Thoracic aorta (tissue), 2 donors: ENCODE data around the gene PGC. TPM values are rescaled to one million over a fixed set of nuclear protein-coding genes. Genes with fewer than 3 reads are reported as not detected.

Experiments
- ATAC-seq: fragments of 150-250 bp; one replicate; pipeline ENCODE4 v1.8.0; 2017; ENCODE audit warnings: low read depth; ENCODE audit not compliant: insufficient number of reproducible peaks, low FRiP score
- DNase-seq: peaks from one replicate; pipeline ENCODE4 v3.0.0-alpha.2; 2020; ENCODE audit warnings: low spot score
- H3K27ac ChIP-seq, 2 donors: fragments of 200-600 bp; sonication (generic); 1 replicate in 1 of 2; 2 replicates in 1 of 2; pipeline ENCODE4 v1.5.1; 2016; ENCODE audit warnings: mild to moderate bottlenecking in 2 of 2, moderate library complexity in 2 of 2
- H3K27me3 ChIP-seq: fragments of 200-600 bp; sonication (generic); replicated peaks from 2 replicates; pipeline ENCODE4 v1.6.0; 2016; ENCODE audit warnings: mild to moderate bottlenecking; ENCODE audit not compliant: insufficient read depth
- H3K36me3 ChIP-seq: fragments of 200-600 bp; sonication (generic); one replicate; pipeline ENCODE4 v1.5.1; 2016
- H3K4me1 ChIP-seq, 2 donors: fragments of 200-600 bp; sonication (generic); 1 replicate in 1 of 2; 2 replicates in 1 of 2; pipeline versions ENCODE4 v1.5.1 to v1.6.0; 2016; ENCODE audit warnings: low read depth in 2 of 2, mild to moderate bottlenecking in 1 of 2; ENCODE audit not compliant: control insufficient read depth in 1 of 2
- H3K4me3 ChIP-seq: fragments of 200-600 bp; sonication (generic); 2 replicates; pipeline ENCODE4 v1.5.1; 2016; ENCODE audit warnings: mild to moderate bottlenecking
- H3K9me3 ChIP-seq: fragments of 200-600 bp; sonication (generic); 2 replicates; pipeline ENCODE4 v1.5.1; 2016
- total RNA-seq, 2 donors: library from RNA; depleted of rRNA; stranded (reverse); fragments of >200 nt; gene quantifications; one replicate each; pipeline versions ENCODE4 v1.1.0 to v1.2.3, GENCODE V29; 2016
- TF ChIP-seq, protein P1 (sequence below): fragments of 200-600 bp; sonication (generic); IDR thresholded peaks from one replicate; pipeline ENCODE4 v1.5.1; 2019; ENCODE audit warnings: antibody characterized with exemption

Gene PGC
- total RNA-seq, 2 donors from 2014 or later, result 53.1 TPM; not detected in 1

DNA sequence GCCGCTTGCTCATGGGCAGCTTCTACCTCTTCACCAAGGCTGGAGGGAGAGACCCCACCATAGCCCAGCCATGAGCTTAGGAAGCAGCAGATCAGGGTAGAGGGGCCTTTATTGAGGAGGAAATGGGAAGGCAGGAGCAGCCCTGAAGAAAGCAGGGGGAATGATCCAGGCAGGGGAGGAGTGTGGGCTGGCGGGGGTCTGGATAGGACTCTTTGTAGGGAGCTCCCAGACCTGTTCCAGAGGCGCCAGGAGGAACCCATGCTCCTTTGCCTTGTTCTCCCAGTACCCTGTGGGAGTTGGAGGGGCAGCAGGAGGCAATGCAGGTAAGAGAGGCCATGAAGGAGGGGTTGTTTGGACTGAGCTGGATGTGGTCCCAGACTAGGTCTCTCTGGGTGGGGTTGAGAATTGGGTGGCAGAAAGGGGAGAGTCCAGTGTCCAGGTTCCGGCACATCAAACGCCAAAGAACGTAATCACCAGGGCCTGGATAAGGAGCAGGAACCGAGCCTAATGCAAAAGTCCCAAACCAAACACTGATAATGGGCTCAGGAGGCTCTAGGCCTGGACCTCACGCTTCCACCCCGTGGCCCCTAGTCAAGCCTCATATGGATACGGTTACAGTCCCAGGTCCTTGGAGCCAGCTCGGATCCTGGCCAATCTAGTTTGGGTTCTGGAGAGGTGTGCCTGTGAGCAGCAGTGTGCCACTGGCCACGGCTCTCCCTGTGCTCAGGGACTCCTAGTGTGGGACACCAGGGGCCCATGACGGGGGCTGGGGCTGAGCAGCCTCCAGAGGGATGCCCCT lies 12.1 kb upstream of the PGC start:
- H3K4me3 ChIP-seq, result no peak overlapping the region
- H3K27me3 ChIP-seq, result no peaks in the 10 kb centered on the region
- TF ChIP-seq, protein P1, sequence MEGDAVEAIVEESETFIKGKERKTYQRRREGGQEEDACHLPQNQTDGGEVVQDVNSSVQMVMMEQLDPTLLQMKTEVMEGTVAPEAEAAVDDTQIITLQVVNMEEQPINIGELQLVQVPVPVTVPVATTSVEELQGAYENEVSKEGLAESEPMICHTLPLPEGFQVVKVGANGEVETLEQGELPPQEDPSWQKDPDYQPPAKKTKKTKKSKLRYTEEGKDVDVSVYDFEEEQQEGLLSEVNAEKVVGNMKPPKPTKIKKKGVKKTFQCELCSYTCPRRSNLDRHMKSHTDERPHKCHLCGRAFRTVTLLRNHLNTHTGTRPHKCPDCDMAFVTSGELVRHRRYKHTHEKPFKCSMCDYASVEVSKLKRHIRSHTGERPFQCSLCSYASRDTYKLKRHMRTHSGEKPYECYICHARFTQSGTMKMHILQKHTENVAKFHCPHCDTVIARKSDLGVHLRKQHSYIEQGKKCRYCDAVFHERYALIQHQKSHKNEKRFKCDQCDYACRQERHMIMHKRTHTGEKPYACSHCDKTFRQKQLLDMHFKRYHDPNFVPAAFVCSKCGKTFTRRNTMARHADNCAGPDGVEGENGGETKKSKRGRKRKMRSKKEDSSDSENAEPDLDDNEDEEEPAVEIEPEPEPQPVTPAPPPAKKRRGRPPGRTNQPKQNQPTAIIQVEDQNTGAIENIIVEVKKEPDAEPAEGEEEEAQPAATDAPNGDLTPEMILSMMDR, result no peak
- H3K36me3 ChIP-seq, result no peaks in the 10 kb centered on the region
- H3K4me1 ChIP-seq, result no peaks in the 10 kb centered on the region
- ATAC-seq (no peak), DNase-seq (no peak)
- H3K27ac ChIP-seq, result no peak overlapping the region
- H3K9me3 ChIP-seq, result no peaks in the 10 kb centered on the region

DNA sequence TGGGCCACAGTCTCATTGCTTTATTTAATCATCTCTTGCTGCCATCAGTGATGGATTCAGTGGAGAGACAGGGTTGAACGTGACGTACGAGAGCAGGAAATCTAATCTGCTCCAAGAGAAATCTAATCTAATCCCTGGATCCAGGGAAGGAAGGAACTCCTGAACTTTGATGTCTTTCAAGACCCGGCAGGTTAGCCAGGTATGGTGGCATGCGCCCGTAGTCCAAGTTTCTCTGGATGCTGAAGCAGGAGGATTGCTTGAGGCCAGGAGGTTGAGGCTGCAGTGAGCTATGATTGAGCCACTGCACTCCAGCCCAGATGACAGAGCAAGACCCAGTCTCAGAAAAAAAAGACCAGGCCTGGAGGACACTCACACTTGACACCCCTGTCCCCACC lies 11.4 kb upstream of the PGC start:
- ATAC-seq (no peak), DNase-seq (no peak)
- no peak overlapping the region for H3K27ac ChIP-seq
- H3K9me3 ChIP-seq, result no peaks in the 10 kb centered on the region
- no peaks in the 10 kb centered on the region for H3K27me3 ChIP-seq
- H3K36me3 ChIP-seq, result no peaks in the 10 kb centered on the region
- H3K4me3 ChIP-seq, result no peak overlapping the region
- no peaks in the 10 kb centered on the region for H3K4me1 ChIP-seq
- TF ChIP-seq, protein P1, result no peak

DNA sequence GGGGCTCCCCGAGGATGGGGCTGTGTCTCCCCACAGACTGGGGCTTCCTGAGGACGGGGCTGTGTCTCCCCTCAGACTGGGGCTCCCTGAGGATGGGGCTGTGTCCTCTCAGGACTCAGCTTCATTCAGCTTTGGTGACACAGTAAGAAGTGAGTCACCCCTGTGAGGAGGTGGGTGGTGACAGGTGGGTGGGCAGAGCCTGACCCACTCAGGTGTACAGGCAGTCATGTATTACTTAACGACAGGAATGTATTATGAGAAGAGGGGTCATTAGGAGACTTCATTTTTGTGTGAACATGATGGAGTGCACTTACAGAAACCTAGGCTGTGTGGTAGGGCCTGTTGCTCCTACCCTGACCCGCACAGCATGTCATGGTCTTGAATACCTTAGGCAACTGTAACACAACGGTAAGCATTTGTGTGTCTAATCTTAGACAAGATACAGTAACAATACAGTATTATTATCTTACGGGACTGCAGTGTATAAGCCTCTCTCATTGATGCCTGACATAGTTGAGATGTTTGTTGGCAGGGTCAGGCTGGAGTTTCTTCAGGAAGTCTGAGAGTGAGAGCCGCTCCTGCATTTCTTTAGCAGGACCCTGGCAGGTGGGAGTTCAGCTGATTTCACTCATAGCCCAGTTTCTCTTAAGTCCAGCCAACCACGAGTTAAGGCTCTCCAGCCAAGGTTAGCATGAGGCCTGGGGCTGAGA lies 10.9 kb upstream of the PGC start:
- Histone ChIP-seq H3K4me1 (no peaks in the 10 kb centered on the region), H3K36me3 (no peaks in the 10 kb centered on the region), H3K27me3 (no peaks in the 10 kb centered on the region), H3K4me3 (no peak overlapping the region), H3K9me3 (no peaks in the 10 kb centered on the region), H3K27ac (no peak overlapping the region)
- TF ChIP-seq, protein P1, result no peak
- no peak for DNase-seq
- no peak for ATAC-seq

DNA sequence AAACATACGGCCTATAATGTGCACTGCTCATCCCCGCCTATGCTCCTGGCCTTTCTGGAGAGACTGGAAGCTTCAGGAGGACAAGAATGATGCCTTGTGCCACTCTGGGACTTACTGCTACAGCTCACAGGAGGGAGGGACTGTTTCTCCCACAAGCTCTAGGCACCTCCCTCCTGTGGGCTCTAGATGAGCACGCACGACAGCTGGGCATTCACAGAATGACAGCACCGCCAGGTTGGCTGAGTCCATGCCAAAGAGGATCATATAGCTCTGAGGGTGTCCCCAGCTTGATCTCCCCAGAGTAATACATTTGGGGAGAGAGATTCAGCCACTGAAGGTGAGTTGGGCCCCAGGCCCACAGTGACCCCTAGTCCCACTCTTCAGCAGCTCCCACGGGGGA lies 10.1 kb upstream of the PGC start:
- H3K4me3 ChIP-seq, result no peak overlapping the region
- TF ChIP-seq, protein P1, result no peak
- no peaks in the 10 kb centered on the region for H3K4me1 ChIP-seq
- DNase-seq (no peak), ATAC-seq (no peak)
- H3K27ac ChIP-seq, result no peak overlapping the region
- H3K9me3 ChIP-seq, result no peaks in the 10 kb centered on the region
- no peaks in the 10 kb centered on the region for H3K27me3 ChIP-seq
- no peaks in the 10 kb centered on the region for H3K36me3 ChIP-seq

DNA sequence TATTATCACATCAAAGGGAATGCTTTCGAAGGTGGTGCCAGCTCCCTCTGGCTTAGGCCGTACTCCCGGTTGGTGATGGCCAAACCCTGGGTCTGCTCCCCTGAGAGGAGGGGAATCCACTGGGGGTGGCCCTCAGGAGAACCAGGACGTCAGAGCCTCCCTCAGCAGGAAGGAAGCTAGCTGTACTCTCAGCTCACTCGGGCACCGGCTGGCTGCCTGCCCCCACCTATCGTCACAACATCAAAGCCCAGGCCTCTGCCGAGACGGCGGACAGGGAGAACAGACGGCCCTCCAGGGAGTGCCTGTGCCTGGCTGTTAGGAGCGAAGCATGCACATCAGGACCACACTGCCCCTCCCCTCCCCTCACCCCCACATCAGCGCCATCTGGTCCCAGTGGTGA lies 9.2 kb upstream of the PGC start:
- Histone ChIP-seq H3K4me3 (no peak overlapping the region), H3K4me1 (no peaks in the 10 kb centered on the region), H3K9me3 (no peaks in the 10 kb centered on the region), H3K27ac (no peak overlapping the region), H3K27me3 (no peaks in the 10 kb centered on the region), H3K36me3 (no peaks in the 10 kb centered on the region)
- TF ChIP-seq, protein P1, result no peak
- DNase-seq, result no peak
- no peak for ATAC-seq
